Measurements from ENCODE around the gene ADGRA1. TPM values are rescaled to one million over a fixed set of nuclear protein-coding genes. Genes with fewer than 3 reads are reported as not detected.

Gene ADGRA1
- polyA plus RNA-seq, 3 donors = not detected

DNA sequence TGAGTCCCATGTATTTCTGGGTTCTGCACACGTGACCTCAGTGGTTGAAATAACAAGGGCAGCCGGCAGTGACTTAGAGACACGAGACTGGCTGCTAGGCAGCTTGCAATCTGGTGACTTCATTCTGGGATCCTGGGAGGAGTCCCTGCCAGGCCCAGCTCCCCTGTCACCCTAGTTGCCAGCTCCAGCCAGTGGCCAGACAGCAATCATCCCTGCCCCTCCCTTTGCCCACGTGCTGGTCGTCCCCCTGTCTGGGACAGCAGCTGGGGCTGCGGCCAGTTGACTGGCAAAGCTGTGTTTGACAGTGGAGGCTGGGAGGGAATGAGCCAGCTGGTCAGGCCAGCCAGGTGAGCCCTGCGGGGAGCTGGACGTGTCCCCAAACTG is 30.0 kb downstream of the ADGRA1 start:
- peaks cover 0 to under 1% of the 10 kb centered on the region in 2 donors for H3K27me3 ChIP-seq (ENCODE audit: control insufficient read depth in 2 of 2, insufficient read depth in 2 of 2, low read length in 2 of 2)
- H3K4me1 Mint-ChIP-seq = peaks cover under 1% of the 10 kb centered on the region
- H3K79me2 ChIP-seq (ENCODE audit: insufficient read depth, low read length) = no peaks in the 10 kb centered on the region
- H3K9ac ChIP-seq (ENCODE audit: insufficient read depth, low read length, poor library complexity, severe bottlenecking) = no peak overlapping the region
- H3K27ac ChIP-seq (ENCODE audit: low read depth in 1 of 2, low read length in 2 of 2) = no peak overlapping the region
- H3K9me3 ChIP-seq (replicated peaks in 1 of 2; ENCODE audit: control insufficient read depth in 1 of 2, insufficient read depth in 1 of 2, low read length in 2 of 2) = peaks cover 12 to 42% of the 10 kb centered on the region in 2 donors
- TF ChIP-seq, protein P1, sequence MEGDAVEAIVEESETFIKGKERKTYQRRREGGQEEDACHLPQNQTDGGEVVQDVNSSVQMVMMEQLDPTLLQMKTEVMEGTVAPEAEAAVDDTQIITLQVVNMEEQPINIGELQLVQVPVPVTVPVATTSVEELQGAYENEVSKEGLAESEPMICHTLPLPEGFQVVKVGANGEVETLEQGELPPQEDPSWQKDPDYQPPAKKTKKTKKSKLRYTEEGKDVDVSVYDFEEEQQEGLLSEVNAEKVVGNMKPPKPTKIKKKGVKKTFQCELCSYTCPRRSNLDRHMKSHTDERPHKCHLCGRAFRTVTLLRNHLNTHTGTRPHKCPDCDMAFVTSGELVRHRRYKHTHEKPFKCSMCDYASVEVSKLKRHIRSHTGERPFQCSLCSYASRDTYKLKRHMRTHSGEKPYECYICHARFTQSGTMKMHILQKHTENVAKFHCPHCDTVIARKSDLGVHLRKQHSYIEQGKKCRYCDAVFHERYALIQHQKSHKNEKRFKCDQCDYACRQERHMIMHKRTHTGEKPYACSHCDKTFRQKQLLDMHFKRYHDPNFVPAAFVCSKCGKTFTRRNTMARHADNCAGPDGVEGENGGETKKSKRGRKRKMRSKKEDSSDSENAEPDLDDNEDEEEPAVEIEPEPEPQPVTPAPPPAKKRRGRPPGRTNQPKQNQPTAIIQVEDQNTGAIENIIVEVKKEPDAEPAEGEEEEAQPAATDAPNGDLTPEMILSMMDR (IDR thresholded peaks at IDR 0.05) = no peak
- peaks cover 11 to 37% (median 28%) of the 10 kb centered on the region in 7 donors for H3K9me3 Mint-ChIP-seq
- no peak overlapping the region for H3K27ac Mint-ChIP-seq
- no peak overlapping the region for H3K4me3 ChIP-seq (replicated peaks in 1 of 3; ENCODE audit: low read depth in 2 of 3, low read length in 3 of 3)
- H2AFZ ChIP-seq (ENCODE audit: insufficient read depth, low read depth, low read length, poor library complexity, severe bottlenecking) = no peak overlapping the region
- no peaks in the 10 kb centered on the region for H3K36me3 ChIP-seq (replicated peaks in 1 of 2; ENCODE audit: control insufficient read depth in 1 of 2, insufficient read depth in 2 of 2, low read length in 2 of 2)
- no peaks in the 10 kb centered on the region for H3K36me3 Mint-ChIP-seq
- H3K4me2 ChIP-seq (replicated peaks; ENCODE audit: extremely low read depth, low read length, poor library complexity, severe bottlenecking) = no peak overlapping the region
- no peak for DNase-seq
- H4K20me1 ChIP-seq (ENCODE audit: insufficient read depth, low read length) = no peaks in the 10 kb centered on the region
- peaks cover under 1 to 3% (median 3%) of the 10 kb centered on the region in 3 donors for H3K27me3 Mint-ChIP-seq (ENCODE audit: low read depth in 3 of 3)
- intact Hi-C loops (cut with micrococcal nuclease) = no loop called here
- no peaks in the 10 kb centered on the region for H3K4me1 ChIP-seq (ENCODE audit: control insufficient read depth in 1 of 2, insufficient read depth in 2 of 2, low read length in 2 of 2)
- WGBS (ENCODE audit: insufficient coverage) = 79% methylated on average over 7 of the region's 8 CpGs
- no peak overlapping the region for H3K4me3 Mint-ChIP-seq

DNA sequence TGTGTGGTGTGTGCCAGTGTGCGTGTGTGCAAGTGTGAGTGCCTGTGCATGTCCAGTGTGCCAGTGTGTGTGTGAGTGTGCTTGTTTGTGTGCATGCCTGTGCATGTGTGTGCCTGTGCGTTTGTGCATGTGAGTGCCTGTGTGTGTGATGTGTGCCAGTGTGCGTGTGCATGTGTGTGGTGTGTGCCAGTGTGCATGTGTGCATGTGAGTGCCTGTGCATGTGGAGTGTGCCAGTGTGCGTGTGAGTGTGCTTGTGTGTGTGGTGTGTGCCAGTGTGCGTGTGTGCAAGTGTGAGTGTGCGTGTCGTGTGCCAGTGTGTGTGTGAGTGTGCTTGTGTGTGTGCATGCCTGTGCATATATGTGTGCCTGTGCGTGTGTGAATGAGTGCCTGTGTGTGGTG is 33.8 kb downstream of the ADGRA1 start:
- peaks cover 8 to 20% (median 18%) of the 10 kb centered on the region in 7 donors for H3K9me3 Mint-ChIP-seq
- DNase-seq = no peak
- Histone ChIP-seq H4K20me1 (ENCODE audit: insufficient read depth, low read length) (no peaks in the 10 kb centered on the region), H3K4me1 (ENCODE audit: control insufficient read depth in 1 of 2, insufficient read depth in 2 of 2, low read length in 2 of 2) (no peaks in the 10 kb centered on the region), H3K27me3 (ENCODE audit: control insufficient read depth in 2 of 2, insufficient read depth in 2 of 2, low read length in 2 of 2) (peaks cover 0 to 17% of the 10 kb centered on the region in 2 donors), H3K36me3 (replicated peaks in 1 of 2; ENCODE audit: control insufficient read depth in 1 of 2, insufficient read depth in 2 of 2, low read length in 2 of 2) (no peaks in the 10 kb centered on the region), H3K4me2 (replicated peaks; ENCODE audit: extremely low read depth, low read length, poor library complexity, severe bottlenecking) (no peak overlapping the region), H2AFZ (ENCODE audit: insufficient read depth, low read depth, low read length, poor library complexity, severe bottlenecking) (no peak overlapping the region), H3K9ac (ENCODE audit: insufficient read depth, low read length, poor library complexity, severe bottlenecking) (no peak overlapping the region), H3K79me2 (ENCODE audit: insufficient read depth, low read length) (no peaks in the 10 kb centered on the region), H3K4me3 (replicated peaks in 1 of 3; ENCODE audit: low read depth in 2 of 3, low read length in 3 of 3) (no peak overlapping the region), H3K9me3 (replicated peaks in 1 of 2; ENCODE audit: control insufficient read depth in 1 of 2, insufficient read depth in 1 of 2, low read length in 2 of 2) (peaks cover 12 to 34% of the 10 kb centered on the region in 2 donors), H3K27ac (ENCODE audit: low read depth in 1 of 2, low read length in 2 of 2) (no peak overlapping the region)
- no peaks in the 10 kb centered on the region for H3K36me3 Mint-ChIP-seq
- peaks cover 3% of the 10 kb centered on the region for H3K4me1 Mint-ChIP-seq
- H3K27me3 Mint-ChIP-seq (ENCODE audit: low read depth in 3 of 3) = peaks cover 11 to 23% (median 11%) of the 10 kb centered on the region in 3 donors
- over 99% methylated on average over 8 of the region's 8 CpGs for WGBS (ENCODE audit: insufficient coverage)
- H3K4me3 Mint-ChIP-seq = no peak overlapping the region
- intact Hi-C loops (cut with micrococcal nuclease) = no loop called here
- no peak overlapping the region for H3K27ac Mint-ChIP-seq
- TF ChIP-seq, protein P1 (IDR thresholded peaks at IDR 0.05) = no peak

All from CD14-positive monocyte (primary cell).